Fibroblast of skin of scalp (primary cell): ENCODE data around the gene DRGX.
A peak's percentile ranks its signal among the peaks of the same experiment; 100 is the strongest.

ENCODE experiments used
- DNase-seq: peaks from one replicate; pipeline ENCODE4 v3.0.0-alpha.2; 2013

The DRGX gene

DNA sequence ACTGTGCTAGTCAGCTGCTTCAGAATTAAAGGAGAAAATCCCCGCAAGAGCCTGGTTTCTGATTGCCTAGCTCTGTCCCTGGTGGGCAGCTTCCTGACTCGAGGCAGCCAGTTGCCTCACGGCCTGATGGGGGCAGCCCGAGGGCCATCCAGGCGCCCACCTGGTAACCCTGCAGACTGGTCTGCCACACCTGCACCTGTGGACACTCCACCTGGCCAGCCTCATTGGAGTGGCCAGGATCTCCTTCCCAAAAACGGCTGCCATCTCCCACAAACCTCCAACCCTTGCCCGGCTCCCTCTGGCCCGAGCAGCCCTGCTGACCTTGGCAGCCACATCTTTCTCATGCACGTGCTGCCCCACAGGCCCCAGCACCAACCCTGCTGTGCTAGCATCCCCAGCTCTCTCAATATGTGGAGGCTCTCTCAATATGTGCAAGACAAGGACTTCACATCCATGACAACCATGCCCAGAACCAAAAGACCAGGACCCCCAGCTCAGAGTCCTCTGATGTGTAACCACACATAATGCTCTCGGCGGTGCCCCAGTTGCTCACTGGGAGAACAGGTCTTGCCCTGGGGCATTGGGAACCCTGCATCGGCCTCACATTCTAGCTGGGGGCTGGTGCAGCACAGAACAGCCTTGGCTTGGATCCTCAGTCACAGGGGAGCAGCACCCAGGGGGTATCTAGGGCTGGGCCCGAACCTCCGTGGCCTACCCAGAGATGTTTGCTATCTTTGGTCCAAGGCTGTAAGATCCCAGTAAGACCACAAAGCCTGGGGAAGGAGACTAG, 14.6 kb downstream of the DRGX start:
- no peak for DNase-seq

DNA sequence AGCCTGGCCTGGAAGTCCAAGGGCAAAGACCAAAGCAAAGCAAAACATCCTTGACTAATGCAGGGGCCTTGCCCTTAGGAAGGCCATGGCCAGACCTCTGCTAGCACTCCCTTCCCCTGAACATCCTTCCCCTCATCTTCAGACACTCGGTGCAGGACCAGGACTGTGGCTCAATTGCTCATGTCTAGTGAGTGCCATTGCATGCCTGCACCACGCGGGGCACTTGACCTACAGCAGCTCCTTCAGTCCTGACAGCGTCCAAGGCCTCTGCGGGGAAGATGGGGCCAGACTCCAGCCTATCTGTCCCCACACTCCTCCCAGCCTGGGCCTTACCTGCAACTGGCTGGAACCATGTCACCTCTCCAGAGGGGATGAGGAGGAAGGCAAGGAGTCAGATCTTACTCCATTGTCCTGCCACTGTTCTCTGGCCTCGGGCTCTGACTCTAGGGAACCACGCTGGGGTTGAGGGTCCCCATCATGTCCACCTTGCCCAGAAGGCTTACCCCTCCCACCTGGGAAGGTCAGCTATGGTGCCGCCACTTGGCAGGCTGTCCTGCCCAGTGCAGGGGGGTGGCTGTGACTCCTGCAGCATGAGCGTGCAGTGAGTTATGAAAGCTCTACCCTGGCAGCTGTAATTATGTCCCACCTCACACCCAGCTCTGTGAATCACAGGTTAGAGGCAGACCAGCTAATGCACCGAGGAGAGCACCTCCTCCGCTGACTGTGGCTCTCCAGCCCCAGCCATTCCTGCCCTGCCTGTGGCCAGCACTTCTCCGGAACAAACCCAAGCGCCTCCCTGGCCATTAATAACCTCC, 16.1 kb downstream of the DRGX start:
- no peak for DNase-seq

DNA sequence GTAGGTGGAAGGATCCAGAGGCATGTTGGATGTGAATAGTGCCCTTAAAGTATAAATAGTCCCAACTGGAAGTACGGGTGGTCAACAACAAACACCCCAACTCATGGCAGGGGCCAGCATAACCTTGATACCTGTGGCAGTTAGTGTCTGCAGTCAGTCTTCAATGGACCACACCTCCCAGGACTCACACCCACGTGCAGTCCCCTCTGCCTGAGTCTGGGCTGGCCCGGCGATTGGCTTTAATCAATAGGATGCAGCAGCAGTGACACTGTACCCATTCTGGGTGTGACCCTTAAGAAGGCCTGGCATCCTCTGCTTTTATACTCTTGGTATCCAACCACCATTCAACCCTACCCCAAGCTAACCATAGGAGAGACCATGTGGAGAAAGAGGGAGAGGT, 18.6 kb downstream of the DRGX start:
- DNase-seq = no peak

DNA sequence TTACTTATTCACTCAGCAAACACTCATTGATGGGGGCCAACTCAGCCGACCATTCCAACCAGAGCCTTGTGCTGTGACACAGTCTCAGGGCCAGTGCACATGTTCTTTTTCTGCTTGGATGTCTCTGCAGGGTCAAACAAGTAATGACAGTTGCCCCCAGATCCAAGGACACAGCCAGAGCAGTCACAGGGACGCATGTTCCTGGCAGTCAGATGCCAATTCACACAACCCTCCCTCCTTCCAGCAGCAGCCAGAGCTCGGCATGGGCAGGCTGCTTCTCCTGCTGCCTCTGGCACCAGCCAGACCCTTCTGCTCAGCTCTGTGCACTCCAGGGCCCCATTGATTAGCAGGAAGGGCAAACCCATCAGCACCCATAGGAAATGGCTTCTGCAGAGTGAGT, 20.3 kb downstream of the DRGX start:
- no peak for DNase-seq

DNA sequence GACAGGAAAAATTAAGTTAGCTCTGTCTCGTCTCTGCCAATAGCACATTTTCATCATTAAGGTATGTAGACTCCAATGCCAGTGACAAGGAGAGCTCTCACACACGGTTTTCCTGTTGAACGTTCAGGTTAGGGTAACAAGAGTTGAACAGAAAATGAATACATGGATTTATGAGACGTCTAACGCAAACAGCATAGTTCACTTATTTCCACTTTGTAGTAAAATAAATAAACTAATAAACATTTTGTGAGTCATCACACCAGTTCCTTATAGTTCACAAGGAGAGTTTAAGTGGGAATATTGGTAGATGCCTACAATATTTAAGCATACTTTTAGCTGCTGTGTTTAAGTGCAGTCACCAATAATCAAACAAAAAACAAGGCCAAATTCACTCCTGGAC, 21.1 kb downstream of the DRGX start:
- no peak for DNase-seq

DNA sequence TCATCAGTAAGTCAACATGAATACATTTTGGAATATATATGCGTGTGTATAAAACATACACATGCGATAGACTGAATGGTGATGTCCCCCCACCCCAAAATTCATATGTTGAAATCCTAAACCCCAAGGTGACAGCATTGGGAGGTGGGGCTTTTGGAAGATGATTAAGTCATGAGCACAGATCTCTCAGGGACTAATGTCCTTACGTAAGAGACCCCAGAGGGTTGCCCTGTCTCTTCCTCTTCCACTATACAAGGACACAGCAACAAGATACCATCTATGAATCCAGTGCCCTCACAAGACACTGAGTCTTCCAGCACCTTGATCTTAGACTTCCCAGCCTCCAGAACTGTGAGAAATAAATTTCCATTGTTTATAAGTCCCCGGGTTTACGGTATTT, 22.5 kb downstream of the DRGX start:
- no peak for DNase-seq

DNA sequence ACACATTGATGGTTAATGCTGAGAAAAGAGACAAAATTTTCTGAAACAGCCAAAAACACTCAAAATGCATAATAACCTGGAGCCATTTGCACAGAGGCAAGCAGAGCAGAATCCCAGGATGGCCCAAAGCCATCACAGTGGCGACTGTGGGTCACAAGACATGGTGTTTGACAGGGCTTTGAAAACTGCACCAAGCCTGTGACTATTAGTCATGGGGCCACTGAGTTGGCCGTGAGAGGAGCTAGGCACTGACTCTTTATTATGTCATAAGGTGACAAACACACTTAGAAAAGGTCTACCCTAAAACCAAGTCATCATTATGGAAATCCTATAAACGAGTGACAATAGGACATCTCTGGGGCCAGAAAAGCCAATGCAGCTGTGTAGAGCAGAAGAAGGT, 23.9 kb downstream of the DRGX start:
- DNase-seq = no peak

DNA sequence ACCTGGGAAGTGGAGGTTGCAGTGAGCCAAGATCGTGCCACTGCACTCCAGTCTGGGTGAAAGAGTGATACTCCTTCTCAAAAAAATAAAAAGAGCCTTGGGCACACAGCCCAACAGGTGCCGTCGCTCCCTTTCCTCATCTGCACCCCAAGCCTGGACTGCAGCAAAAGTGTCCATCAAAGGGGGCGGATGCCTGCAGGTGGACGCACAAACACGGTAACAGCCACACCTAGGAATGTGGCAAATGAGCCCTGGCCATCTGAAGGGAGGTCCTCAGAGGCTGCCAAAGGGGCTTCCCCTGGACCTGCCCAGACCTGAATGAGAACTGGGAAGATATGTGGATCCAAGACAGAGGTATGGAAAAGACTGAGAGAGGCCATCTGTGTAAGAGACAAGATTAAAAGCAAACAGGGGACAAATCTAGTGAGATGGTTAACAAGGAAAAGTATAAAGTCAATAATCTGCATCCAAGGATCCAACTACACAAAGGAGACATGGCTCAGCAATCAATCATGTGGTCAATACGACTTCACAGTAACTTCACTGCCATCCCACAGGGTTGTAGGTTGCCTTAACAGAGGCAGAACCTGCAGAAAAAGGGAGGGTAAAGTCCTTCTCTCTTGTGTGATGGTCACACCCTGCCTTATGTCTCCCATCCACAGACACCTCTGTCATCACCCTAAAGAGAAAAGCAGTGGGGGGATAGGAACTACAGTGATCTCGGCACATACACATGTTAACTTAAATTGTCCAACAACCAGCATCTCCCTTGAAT, 25.4 kb downstream of the DRGX start:
- DNase-seq = no peak

DNA sequence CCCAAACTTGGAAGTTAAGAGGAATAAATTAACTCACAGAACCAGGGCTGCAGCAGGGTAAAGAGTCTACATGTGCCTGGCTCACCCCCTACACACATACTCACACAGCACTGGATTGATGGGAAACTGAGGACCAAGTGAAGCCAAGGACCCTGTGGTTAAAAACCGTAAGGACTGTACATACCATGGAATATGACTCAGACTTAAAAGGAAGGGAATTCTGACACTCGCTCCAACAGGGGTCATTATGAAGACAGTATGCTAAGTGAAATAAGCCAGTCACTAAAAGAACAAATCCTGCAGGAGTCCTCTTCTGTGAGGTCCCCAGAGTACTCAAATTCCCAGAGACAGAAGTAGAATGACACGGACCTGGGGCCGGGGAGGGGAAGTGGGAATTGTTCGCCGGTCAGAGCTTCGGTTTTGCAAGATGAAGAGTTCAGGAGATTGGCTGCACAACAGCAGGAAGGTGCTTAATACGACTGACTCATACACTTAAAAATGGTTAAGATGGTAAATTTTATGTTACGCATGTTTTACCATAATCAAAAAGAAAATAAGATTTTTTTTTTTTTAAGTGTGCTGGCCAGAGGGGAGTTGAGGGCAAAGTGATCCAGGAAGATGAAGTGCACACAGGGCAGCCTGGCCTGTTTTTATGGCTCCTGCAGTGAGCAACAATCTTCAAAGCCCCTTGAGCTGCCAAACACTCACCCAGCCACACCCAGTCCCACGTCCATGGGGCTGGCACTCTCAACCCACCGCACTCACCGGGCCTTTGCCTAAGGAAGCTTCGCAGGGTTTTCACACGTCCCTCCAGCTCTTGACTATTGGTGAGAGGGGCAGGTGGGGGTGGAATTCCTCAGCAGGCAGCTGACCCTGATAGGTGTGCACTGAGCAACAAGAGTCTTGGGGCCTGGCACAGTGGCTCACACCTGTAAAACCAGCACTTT, 26.4 kb downstream of the DRGX start:
- DNase-seq = peak; percentile 24

DNA sequence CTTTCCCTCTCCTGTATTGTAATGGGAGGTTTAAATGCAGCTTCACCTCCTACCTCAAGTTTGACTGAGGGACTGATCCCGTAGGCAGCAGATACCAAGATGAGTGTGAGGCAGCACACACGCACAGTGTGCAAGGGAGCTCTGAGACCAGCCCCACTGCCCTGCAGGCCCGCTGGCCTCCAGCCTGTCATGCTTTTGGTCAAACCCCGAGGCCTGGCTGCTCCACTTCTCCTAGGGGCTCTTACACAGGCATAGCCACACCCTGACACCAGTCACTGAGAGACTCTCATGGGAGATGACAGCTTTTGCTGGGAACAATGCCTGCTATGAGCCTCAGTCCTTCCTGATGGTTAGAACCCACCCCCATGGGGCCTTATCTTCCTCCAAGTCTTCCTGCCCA, 27.6 kb downstream of the DRGX start:
- no peak for DNase-seq

DNA sequence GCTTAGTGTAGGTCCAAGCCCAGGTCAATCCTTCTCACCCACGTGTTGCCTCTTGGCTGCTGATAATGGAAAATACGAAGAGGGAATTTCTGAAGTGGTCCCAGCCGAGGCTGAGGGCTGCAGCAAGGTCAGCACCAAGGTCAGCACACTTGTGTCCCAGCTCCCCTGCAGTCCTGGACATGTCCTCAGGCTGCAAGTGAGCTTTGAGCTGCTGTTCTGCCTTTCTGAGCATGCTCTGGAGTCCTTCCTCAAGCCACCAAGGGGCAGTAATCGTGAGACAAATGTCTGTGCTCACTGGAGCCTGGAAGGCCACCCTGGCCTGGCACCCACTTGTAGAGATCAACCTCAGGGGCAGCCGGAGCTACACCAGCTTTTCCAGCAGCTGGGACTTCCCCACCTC, 28.3 kb downstream of the DRGX start:
- peak; percentile 15 for DNase-seq

DNA sequence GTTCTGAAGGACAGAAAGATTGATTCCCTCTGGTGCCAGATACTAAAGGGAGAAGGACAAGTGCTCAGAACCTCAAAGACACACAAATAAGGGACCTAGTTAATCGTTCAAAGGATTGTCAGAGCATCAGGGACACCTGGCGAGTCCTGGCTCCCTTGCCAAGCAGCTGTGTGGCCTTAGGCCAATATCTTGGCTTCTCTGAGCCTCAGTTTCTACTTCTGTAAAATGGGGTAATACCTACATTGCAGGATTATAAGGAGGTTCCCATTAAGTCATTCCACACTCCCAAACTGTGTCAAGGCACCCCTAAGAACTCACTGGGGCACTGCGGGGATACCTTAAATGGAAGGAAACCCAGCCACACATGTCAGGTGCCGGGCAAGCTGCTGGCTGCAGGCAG, 29.4 kb downstream of the DRGX start:
- DNase-seq = no peak

DNA sequence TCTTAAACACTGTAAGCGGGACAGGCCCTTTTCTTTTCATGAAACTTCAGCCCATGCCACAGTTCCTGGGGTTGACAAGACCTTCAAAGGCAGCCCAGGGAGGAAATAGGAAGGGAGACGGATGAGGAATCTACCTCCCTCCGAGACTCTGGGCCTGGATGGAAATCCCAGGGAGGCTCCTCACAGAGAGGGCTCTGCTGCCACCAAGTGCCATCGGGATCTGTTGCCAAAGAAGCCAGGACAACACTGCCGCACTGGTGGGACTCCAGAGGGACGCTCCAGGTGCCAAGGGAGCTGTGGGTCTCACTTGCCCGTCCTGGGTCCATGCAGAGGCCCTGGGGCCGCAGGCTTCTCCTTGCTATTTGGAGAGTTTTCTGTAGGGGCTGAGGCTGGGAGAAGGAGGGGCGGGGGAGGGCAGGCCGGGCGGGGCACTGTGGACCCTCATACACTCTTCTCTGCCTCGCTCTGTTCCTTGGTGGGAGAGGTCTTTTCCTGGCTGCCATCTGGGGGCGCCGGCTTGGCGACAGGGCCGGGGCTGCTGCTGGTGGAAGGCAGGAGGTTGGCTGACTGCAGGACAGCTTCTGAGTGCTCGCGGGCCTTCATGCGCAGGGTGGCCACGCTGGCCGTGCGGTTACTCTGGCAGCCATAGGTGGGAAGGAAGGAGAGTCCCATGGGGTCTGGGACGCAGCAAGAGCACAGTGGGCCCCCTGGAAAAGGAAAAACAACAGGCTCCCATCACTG, 30.0 kb downstream of the DRGX start:
- no peak for DNase-seq

DNA sequence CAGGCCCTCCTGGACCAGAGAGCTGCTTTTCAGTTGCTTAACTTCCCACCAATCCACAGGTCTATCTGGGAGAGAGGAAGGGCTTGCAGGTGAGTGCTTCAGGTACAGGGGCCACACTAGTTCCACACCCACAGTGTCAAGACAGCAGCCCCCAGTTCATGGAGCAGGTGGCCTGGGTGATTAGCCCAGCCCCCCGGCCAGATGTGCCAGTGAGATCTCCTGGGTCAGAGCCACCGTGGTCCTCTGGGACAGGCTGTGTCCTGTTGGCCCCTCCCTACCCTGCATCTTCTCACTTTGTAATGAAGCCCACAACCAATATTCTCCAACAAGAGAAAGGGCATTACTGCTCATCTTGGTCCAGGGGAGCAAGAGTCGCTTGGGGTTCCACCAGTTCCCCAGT, 30.6 kb downstream of the DRGX start:
- no peak for DNase-seq

DNA sequence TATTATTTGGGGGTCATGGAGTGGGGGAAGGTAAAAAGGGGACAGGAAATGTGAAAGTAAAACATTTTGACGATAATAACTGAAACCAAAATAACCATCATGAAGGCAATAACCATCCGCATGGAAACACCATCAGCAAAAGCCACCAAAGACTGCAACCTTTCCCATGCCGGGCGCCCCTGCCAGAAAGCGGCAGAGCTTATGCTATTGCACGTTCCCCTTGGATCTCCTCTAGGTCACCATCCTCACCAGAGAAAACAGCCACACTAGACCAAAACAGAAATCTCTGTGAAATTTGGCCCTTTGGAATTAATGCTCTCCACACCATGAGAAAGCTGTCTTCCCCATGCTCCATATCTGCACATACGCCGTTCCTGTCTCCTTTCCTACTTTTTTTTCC, 31.1 kb downstream of the DRGX start:
- no peak for DNase-seq

DNA sequence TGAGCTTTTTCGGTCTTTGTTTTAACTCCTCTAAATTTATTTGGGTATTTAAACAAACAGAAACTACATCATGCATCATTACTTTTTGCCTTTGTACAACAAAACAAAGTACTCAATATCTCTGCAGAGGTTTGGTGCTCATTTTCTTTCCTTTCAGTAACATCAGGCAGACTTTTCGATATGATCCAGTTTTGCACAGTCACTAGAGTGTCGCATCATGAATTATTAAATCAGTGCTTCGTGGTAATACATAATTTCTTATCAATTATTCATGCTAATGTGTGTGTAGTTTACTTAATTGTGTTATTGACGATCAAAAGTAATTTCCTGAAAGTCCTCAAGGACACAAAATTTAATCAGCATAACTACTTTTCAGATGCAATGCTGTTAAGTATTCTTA, 31.8 kb downstream of the DRGX start:
- DNase-seq = no peak

DNA sequence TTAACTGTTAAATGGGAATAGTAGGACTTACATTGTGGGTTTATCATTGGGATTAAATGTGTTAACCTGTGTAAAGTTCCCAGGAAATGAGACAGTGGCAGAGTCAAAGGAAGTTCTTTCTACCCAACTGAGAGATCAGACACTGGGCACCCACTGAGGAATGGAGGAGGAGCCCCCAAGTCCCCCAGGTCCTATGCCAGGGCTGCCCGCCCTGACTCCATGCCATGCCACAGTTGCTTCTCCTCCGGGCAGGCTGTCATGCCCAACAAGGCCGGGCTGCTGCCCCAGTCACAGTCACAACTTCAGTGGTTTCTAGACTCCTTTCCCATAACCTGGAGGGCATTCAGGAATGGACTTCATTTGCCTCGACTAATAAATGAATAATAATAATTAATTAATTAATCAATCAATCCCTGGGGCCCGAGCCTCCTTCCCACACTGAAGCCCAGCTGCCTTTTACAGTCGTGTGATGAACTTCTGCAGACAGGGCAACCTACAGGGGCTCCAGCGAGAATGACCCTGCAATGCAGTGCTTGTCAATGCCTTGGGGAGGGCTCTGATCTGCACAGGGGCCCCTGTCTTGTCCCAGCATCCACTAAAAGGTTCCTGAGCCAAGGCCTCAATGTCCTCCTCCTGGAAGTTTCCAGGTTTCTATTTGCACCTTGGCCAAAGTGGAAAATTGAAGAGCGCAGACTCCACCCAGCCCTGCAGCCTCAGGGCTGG, 32.4 kb downstream of the DRGX start:
- no peak for DNase-seq

DNA sequence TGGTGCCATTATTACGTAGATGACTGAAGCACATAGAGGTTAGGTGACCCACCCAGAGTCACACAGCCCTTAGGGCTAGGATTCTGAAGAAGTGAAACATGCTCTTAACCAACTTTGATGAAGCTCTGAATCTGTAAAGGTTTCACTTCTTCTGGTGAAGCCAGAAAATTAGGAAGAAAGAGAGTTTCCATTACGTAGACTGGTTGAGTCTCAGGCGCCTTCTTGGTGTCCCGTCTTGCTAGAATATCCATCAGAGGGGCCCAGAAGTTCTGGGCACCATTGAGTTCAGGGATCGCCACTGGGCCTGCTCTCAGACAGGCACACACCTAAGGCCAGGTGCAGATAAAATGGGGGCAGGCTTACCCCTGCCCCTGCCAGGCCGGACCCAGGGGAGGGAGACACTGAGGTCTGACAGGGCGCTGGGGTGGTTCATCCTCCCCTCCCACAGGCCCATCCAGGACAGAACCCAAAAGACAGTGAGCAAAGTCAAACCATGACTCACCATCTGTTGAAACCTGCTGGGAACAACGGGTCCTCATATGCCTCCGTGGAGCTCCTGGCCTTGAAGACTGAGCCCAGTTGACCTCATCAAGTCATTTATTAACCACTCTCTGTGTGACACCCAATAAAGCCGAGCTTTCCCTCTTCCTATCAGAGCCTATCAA, 33.2 kb downstream of the DRGX start:
- DNase-seq = no peak

DNA sequence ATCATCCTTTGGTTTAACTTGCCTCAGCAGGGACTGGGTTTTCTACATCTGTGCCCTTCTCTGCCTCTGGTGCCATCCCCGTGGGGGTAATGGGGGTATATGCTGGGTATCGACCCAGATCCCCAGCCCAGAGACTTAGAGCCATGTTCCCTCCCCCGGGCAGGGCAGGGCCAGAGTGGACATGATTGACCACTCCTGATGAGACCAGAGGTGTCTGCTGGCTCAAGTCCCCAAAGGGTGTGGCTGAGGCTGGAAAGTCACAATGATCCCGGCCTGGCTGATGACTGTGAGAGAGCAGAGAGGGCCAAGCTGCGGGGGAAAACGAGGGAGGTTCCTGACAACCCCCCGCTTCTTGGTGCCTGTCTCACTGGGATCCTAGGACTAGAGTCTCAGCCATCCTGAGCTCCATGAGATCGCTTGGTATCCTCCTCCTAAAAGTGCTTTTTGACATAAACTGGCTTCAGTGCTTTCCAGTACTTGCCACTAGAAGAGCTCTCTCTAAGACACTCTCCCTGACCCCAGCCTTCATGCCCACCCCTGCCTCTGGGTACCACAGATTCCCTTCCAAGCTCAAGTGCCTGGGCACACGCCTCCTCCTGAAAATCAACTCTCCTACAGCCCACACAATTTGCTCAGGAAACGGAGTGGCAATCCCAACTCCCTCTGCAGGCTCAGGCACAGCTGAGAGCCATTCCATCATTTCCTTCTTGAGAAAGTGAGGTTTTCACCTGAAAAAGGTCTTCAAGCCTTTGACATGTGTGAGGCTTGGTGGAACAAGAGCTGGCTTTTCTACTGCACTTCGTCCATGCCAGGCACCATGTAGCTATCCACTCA, 33.9 kb downstream of the DRGX start:
- no peak for DNase-seq
